Stomach (tissue), 4 donors: ENCODE measurements around the gene TMEM150A.

Source experiments
- EP300 ChIP-seq: sonication (generic); formaldehyde crosslinking; IDR thresholded peaks from one replicate; pipeline ENCODE4 v1.6.1; 2017; ENCODE audit warnings: antibody characterized with exemption
- POLR2AphosphoS5 ChIP-seq, 3 donors: sonication (generic); formaldehyde crosslinking; IDR thresholded peaks; one replicate each; pipeline ENCODE4 v1.6.1; 2016; ENCODE audit warnings: antibody characterized with exemption in 3 of 3
- TF ChIP-seq, protein P1 (sequence below), 7 experiments: fragments of 450-650 bp in 4 of 7; fragments of 200-600 bp in 3 of 7; sonication (generic) in 3 of 7; IDR thresholded peaks; one replicate each; pipeline ENCODE4 v1.5.1; 2016 to 2019; ENCODE audit warnings: antibody characterized with exemption in 7 of 7, control low read depth in 2 of 7, mild to moderate bottlenecking in 1 of 7

DNA sequence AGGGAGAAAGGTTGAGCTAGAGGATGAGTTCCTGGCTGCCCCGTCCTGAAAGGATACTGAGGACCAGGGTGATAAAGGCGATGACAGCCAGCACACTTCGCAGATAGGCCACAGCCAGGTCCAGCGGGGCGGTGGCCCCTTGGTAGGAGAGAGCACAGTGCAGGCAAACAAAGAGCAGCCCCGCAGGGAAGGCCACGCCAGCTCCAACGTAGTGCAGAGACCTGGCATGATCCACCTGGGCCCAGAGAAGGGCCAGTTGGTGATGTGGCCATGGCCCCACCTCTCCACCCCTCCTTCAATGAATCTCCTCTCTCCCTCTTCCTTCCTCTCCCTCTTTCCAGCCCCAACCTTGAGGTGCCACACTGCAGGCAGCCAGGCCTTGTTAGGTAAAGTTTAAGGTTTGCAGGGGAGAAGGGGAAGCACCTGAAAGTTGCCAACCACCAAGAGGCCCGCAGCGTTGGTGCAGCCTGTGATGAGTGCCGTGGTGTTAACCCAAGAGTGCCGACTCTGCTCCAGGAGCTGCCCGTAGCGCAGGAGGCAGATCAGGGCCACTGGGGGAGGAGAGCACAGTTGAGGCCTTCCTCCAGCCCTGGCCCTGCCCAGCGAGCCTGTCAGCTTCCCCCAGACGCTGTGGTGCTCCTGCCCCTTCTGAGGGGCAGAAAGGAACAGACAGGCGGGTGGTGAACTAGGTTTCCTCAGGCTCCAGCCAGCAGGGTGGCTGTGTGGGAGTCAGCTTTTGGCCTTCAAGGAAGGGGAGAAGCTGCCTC is 2.8 kb downstream of the TMEM150A start:
- TF ChIP-seq, protein P1, sequence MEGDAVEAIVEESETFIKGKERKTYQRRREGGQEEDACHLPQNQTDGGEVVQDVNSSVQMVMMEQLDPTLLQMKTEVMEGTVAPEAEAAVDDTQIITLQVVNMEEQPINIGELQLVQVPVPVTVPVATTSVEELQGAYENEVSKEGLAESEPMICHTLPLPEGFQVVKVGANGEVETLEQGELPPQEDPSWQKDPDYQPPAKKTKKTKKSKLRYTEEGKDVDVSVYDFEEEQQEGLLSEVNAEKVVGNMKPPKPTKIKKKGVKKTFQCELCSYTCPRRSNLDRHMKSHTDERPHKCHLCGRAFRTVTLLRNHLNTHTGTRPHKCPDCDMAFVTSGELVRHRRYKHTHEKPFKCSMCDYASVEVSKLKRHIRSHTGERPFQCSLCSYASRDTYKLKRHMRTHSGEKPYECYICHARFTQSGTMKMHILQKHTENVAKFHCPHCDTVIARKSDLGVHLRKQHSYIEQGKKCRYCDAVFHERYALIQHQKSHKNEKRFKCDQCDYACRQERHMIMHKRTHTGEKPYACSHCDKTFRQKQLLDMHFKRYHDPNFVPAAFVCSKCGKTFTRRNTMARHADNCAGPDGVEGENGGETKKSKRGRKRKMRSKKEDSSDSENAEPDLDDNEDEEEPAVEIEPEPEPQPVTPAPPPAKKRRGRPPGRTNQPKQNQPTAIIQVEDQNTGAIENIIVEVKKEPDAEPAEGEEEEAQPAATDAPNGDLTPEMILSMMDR (IDR thresholded peaks at IDR 0.05), result no peak
- TF ChIP-seq EP300 (no peak), POLR2AphosphoS5 (IDR thresholded peaks at IDR 0.05) (no peak)
